Neural crest cell (in vitro differentiated cells): ENCODE results near the gene ORC3. TPM values are rescaled to one million over a fixed set of nuclear protein-coding genes. Genes with fewer than 3 reads are reported as not detected.
A peak's percentile ranks its signal among the peaks of the same experiment; 100 is the strongest.

Source experiments
- DNase-seq: peaks from one replicate; pipeline ENCODE4 v3.0.0; 2021; ENCODE audit warnings: low read depth, mixed read lengths, low spot score
- H3K27ac Mint-ChIP-seq: one replicate; pipeline ENCODE4 v1.8.0; 2021; ENCODE audit warnings: mild to moderate bottlenecking, mixed read lengths; ENCODE audit not compliant: unreplicated experiment
- H3K27me3 Mint-ChIP-seq: 2 replicates; pipeline ENCODE4 v1.8.0; 2021; ENCODE audit warnings: low read depth, mild to moderate bottlenecking, mixed read lengths
- H3K36me3 Mint-ChIP-seq: 2 replicates; pipeline ENCODE4 v1.8.0; 2021; ENCODE audit warnings: low read depth, mild to moderate bottlenecking, mixed read lengths
- H3K4me1 Mint-ChIP-seq: 2 replicates; pipeline ENCODE4 v1.8.0; 2021; ENCODE audit warnings: mixed read lengths
- H3K4me3 Mint-ChIP-seq: one replicate; pipeline ENCODE4 v1.8.0; 2021; ENCODE audit warnings: mild to moderate bottlenecking, mixed read lengths
- H3K9me3 Mint-ChIP-seq: 2 replicates; pipeline ENCODE4 v1.8.0; 2021; ENCODE audit warnings: mixed read lengths
- total RNA-seq: library from RNA; stranded (reverse); gene quantifications from 2 replicates; pipeline ENCODE4 v1.2.1, GENCODE V29; 2021
- TF ChIP-seq, protein P1 (sequence below): fragments of 200-600 bp; sonication (generic); conservative IDR thresholded peaks from 2 replicates; pipeline ENCODE4 v1.5.0; 2021; ENCODE audit warnings: antibody characterized with exemption, mild to moderate bottlenecking

The ORC3 gene
- total RNA-seq, 1 donor from 2014 or later, result 37.3 TPM

DNA sequence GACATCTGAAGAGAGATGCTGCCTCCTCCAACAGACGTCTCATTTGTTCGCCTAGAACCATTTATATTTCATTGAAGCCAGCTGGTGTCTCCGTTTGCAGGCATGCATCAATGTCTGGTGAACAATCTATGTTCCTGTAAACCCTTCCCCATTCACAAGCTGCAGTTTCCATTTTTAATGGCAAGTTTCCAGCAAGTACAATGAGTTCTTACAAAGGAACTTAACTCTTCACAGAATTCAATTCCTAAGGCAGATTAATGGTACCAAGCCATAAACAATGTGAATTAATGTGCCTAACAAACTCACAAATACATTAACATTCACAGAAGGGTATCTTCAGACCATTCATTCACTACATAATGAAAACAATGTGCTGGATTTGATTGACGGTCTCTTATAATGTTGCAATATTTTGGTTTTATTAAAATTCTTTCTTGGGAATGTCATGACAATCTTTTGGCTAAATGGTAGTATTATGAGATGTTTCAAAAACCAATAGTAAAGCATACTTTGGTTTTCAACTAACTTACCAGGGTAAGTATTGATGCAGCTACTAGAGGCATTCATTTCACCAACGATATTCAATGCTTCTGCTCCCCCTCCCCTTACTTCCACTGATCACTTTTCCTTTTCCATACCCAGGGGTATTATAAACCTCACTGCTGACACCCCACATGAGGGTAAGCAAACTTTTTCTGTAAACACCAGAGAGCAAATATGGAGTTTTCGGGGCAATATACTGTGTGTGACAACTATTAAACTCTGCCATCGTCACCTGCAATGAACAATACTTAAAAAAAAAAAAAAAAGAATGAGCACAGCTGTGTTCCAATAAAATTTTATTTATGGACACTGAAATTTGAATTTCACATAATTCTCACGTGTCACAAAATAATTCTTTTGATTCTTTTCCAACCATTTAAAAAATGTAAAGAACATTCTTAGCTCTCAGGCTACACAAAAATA, 107.9 kb downstream of the ORC3 start:
- no peaks in the 10 kb centered on the region for H3K9me3 Mint-ChIP-seq
- DNase-seq, result no peak
- H3K36me3 Mint-ChIP-seq, result no peaks in the 10 kb centered on the region
- peak overlapping the region; percentile 79 for H3K27ac Mint-ChIP-seq
- peak overlapping the region; percentile 97 for H3K4me3 Mint-ChIP-seq
- H3K4me1 Mint-ChIP-seq, result peaks cover 52% of the 10 kb centered on the region
- TF ChIP-seq, protein P1, sequence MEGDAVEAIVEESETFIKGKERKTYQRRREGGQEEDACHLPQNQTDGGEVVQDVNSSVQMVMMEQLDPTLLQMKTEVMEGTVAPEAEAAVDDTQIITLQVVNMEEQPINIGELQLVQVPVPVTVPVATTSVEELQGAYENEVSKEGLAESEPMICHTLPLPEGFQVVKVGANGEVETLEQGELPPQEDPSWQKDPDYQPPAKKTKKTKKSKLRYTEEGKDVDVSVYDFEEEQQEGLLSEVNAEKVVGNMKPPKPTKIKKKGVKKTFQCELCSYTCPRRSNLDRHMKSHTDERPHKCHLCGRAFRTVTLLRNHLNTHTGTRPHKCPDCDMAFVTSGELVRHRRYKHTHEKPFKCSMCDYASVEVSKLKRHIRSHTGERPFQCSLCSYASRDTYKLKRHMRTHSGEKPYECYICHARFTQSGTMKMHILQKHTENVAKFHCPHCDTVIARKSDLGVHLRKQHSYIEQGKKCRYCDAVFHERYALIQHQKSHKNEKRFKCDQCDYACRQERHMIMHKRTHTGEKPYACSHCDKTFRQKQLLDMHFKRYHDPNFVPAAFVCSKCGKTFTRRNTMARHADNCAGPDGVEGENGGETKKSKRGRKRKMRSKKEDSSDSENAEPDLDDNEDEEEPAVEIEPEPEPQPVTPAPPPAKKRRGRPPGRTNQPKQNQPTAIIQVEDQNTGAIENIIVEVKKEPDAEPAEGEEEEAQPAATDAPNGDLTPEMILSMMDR, result no peak
- no peaks in the 10 kb centered on the region for H3K27me3 Mint-ChIP-seq

DNA sequence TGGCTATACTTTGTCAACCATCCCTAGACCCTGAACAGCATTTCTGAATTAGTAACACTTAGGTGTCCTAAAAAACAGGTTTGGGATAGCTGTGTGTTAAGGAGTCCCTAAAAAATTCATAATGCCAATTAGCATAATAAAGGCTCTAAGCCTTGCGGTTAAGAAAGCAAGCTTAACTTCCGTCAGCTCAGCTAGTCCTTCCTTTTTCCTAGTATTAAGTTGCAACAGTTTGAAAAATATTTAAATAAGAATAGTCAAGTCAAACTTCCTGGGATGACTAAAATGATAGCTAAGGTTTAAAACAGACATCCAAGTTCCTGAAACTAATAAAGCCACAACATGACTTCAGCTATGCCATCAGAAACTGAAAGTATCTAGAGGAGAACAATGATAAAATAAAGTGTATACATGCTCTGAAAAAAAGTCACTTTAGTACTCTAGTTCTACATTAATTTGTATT, 108.6 kb downstream of the ORC3 start:
- TF ChIP-seq, protein P1, result no peak
- Mint-ChIP-seq H3K9me3 (no peaks in the 10 kb centered on the region), H3K4me3 (peak overlapping the region; percentile 97), H3K27me3 (no peaks in the 10 kb centered on the region), H3K4me1 (peaks cover 54% of the 10 kb centered on the region), H3K27ac (peak overlapping the region; percentile 73), H3K36me3 (no peaks in the 10 kb centered on the region)
- no peak for DNase-seq

DNA sequence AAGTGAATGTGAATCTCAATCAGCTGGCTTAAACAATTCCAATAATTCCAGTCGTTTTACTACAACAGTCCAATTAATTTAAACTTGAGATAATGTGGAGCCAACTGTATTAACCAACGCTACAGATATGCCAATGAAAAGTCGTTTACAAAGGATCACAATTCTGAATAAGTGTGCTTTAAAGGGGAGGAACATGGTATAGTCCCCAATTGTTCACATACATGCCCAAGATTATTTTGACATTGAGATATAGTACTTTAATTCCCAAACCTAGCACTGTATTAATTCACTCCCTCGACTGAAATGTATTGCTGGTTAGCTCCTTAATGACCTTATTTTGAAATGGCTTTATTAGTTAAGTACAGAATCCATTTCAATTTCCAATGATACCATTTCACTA, 109.6 kb downstream of the ORC3 start:
- Mint-ChIP-seq H3K36me3 (no peaks in the 10 kb centered on the region), H3K9me3 (no peaks in the 10 kb centered on the region), H3K27ac (no peak overlapping the region), H3K27me3 (no peaks in the 10 kb centered on the region), H3K4me3 (peak overlapping the region; percentile 97), H3K4me1 (peaks cover 46% of the 10 kb centered on the region)
- TF ChIP-seq, protein P1, result no peak
- no peak for DNase-seq

DNA sequence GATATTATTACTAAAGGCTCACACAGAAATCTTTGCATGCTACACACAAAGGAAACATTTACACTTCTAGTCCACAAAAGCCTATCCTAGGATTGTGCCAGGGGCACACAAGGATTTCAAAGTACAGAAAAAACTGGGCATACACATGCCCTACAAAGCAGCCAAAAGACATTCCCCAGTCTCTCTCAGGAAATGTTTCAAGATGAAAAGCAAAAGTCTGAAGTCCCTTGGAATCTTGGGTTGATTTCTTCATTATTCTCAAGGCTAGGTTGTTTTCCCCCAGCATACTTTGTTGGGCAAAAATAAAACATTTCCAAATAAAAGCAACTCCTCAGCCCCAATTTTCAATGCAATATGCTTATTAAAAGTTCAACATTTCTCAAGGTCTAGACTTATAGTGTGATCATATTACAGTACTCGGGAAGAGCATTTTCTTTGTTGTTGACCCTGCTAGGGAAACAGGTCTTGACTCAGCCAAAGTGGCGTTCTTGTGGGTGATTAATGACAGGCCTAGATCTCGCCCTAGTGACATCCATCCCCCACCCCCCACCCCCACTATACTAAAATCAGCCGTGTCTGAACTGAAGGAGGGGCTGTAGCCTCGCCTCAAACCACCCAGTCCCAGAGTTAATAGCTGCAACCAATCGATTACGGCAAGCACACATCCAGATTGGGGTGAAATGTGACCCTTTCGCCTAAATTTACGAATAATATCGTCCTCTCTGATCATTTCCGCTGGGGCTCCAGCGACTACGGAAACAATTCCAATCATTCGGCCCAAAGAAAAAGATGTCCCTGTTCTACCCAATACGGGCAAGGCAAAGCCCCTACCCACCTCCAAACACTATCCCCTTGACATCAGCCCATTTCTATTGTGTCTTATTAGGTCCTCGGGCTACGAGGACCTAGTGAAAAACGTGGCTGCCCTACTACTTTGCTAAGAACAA, 110.7 kb downstream of the ORC3 start:
- H3K4me3 Mint-ChIP-seq, result peak overlapping the region; percentile 97
- no peak for DNase-seq
- no peaks in the 10 kb centered on the region for H3K27me3 Mint-ChIP-seq
- no peaks in the 10 kb centered on the region for H3K36me3 Mint-ChIP-seq
- no peaks in the 10 kb centered on the region for H3K9me3 Mint-ChIP-seq
- peaks cover 42% of the 10 kb centered on the region for H3K4me1 Mint-ChIP-seq
- TF ChIP-seq, protein P1, result no peak
- peak overlapping the region; percentile 76 for H3K27ac Mint-ChIP-seq

DNA sequence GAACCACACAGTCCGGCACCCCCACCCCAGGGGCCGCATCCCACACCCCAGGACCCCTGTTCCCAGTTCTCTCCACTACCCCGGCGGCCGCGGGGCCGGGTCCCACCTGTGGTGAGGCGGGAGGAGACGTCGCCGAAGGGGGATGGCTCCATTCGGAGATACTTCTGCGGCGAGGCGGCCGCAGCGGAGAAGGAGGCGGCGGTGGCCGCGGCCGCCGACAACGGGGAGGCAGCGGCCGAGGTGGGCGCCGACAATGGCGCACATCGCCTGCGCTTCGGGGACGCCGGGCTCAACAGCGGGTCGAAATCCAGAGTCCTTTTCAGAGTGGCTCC, 111.4 kb downstream of the ORC3 start:
- DNase-seq, result peak; percentile 39
- Mint-ChIP-seq H3K9me3 (no peaks in the 10 kb centered on the region), H3K27ac (peak overlapping the region; percentile 82), H3K4me1 (peaks cover 36% of the 10 kb centered on the region), H3K4me3 (peak overlapping the region; percentile 97), H3K36me3 (no peaks in the 10 kb centered on the region), H3K27me3 (no peaks in the 10 kb centered on the region)
- TF ChIP-seq, protein P1, result no peak
